Stimulated activated CD4-positive, alpha-beta T cell treated with anti-CD3 and anti-CD28 coated beads, Interleukin-2, amount 100 ng/mL, for 4 hours (primary cell): ENCODE results near the gene FOSL1.

Source experiments
- DNase-seq: peaks from one replicate; pipeline ENCODE4 v3.0.0-alpha.2; 2020; ENCODE audit warnings: low read depth

Gene FOSL1

GRCh38 chr11:65863889-65864705 is 36.1 kb downstream of the FOSL1 start:
- DNase-seq: no peak

- no peak for DNase-seq
Measured at GRCh38 chr11:65862941-65863888, 37.0 kb downstream of the FOSL1 start.

GRCh38 chr11:65862191-65862735 is 37.9 kb downstream of the FOSL1 start:
- DNase-seq: no peak

GRCh38 chr11:65861533-65862183 is 38.5 kb downstream of the FOSL1 start:
- no peak for DNase-seq

- no peak for DNase-seq
Measured at GRCh38 chr11:65861165-65861505, 39.1 kb downstream of the FOSL1 start.

GRCh38 chr11:65860278-65861164 is 39.7 kb downstream of the FOSL1 start, which contains the start of gene MUS81:
MUS81 (plus strand) TSS chr11:65860433; CDS start chr11:65860754, 321 bp downstream.
- DNase-seq: peak; percentile 92

GRCh38 chr11:65859812-65860277 is 40.3 kb downstream of the FOSL1 start:
- DNase-seq: no peak

- DNase-seq: peak; percentile 96
Measured at GRCh38 chr11:65859095-65859811, 40.9 kb downstream of the FOSL1 start.

GRCh38 chr11:65858681-65859087 is 41.5 kb downstream of the FOSL1 start:
- no peak for DNase-seq

- DNase-seq: peak; percentile 96
Measured at GRCh38 chr11:65857853-65858680, 42.1 kb downstream of the FOSL1 start, which contains the start of gene CFL1. CFL1 (minus strand) TSS chr11:65858180; CDS start chr11:65858099, 81 bp downstream.

- peak; percentile 48 for DNase-seq
Measured at GRCh38 chr11:65857500-65857852, 42.7 kb downstream of the FOSL1 start.

GRCh38 chr11:65856689-65857499 is 43.3 kb downstream of the FOSL1 start:
- DNase-seq: peak; percentile 76

- no peak for DNase-seq
Measured at GRCh38 chr11:65855927-65856363, 44.2 kb downstream of the FOSL1 start.

- no peak for DNase-seq
Measured at GRCh38 chr11:65854852-65855837, 45.0 kb downstream of the FOSL1 start.

- DNase-seq: no peak
Measured at GRCh38 chr11:65854161-65854592, 46.0 kb downstream of the FOSL1 start.

- DNase-seq: no peak
Measured at GRCh38 chr11:65853246-65853979, 46.8 kb downstream of the FOSL1 start.
